PC-3 (cell line): ENCODE measurements around the gene CRTC2. TPM values are rescaled to one million over a fixed set of nuclear protein-coding genes. Genes with fewer than 3 reads are reported as not detected.

Experiments used
- ATAC-seq: fragments of 200-7000 bp; cut with Tn5 transposase; 2 replicates; pipeline ENCODE4 v1.9.1; 2020; ENCODE audit warnings: mild to moderate bottlenecking, moderate library complexity
- BruUV-seq: library from RNA; stranded (reverse); fragments of 400-500 nt; replicated peaks from 2 replicates; lab custom pipeline; 2021; lab: Mats Ljungman, UMichigan
- CTCF ChIA-PET: fragments of 300-600 bp; sonication (Branson Sonifier 250); formaldehyde crosslinking; loops from one replicate; lab custom pipeline; 2022; ENCODE audit warnings: antibody characterized with exemption; lab: Charles Lee
- POLR2A ChIA-PET: fragments of 300-600 bp; sonication (Branson Sonifier 250); formaldehyde crosslinking; loops from one replicate; lab custom pipeline; 2022; ENCODE audit warnings: antibody characterized with exemption; ENCODE audit not compliant: unreplicated experiment; lab: Charles Lee
- DNase-seq: peaks from one replicate; pipeline ENCODE4 v3.0.0-alpha.2; 2015
- H2AFZ ChIP-seq: fragments of 300-600 bp; sonication (generic); 2 replicates; pipeline ENCODE4 v1.6.0; 2016; ENCODE audit warnings: antibody characterized with exemption, low read length
- H3F3A ChIP-seq: fragments of 300-600 bp; sonication (generic); one replicate; pipeline ENCODE4 v1.6.0; 2017; ENCODE audit warnings: antibody characterized with exemption, low read length, control low read depth, mild to moderate bottlenecking; ENCODE audit not compliant: unreplicated experiment
- H3K27ac ChIP-seq: fragments of 300-600 bp; sonication (generic); 2 replicates; pipeline ENCODE4 v1.5.1; 2016; ENCODE audit warnings: mild to moderate bottlenecking, low read length
- H3K27me3 ChIP-seq: fragments of 300-600 bp; sonication (generic); 2 replicates; pipeline ENCODE4 v1.6.1; 2016; ENCODE audit warnings: low read length, mixed read lengths
- H3K36me3 ChIP-seq: fragments of 300-600 bp; sonication (generic); 2 replicates; pipeline ENCODE4 v1.6.1; 2016; ENCODE audit warnings: low read depth, mixed run types, low read length, mixed read lengths
- H3K4me1 ChIP-seq: fragments of 300-600 bp; sonication (generic); 2 replicates; pipeline ENCODE4 v1.5.1; 2016; ENCODE audit warnings: low read length; ENCODE audit not compliant: insufficient read depth
- H3K4me2 ChIP-seq: fragments of 300-600 bp; sonication (generic); 2 replicates; pipeline ENCODE4 v1.6.0; 2016; ENCODE audit warnings: low read length
- H3K4me3 ChIP-seq: fragments of 300-600 bp; sonication (generic); 2 replicates; pipeline ENCODE4 v1.5.1; 2016; ENCODE audit warnings: mild to moderate bottlenecking, low read length, mixed read lengths
- H3K79me2 ChIP-seq: fragments of 300-600 bp; sonication (generic); 2 replicates; pipeline ENCODE4 v1.6.1; 2017; ENCODE audit warnings: low read length, mixed read lengths
- H3K9ac ChIP-seq: fragments of 300-600 bp; sonication (generic); 2 replicates; pipeline ENCODE4 v1.6.0; 2016; ENCODE audit warnings: mild to moderate bottlenecking, low read length
- H3K9me2 ChIP-seq: fragments of 300-600 bp; sonication (generic); replicated peaks from 2 replicates; pipeline ENCODE4 v1.6.1; 2016; ENCODE audit warnings: mixed run types, low read length, mixed read lengths
- H3K9me3 ChIP-seq: fragments of 300-600 bp; sonication (generic); 2 replicates; pipeline ENCODE4 v1.6.1; 2016; ENCODE audit warnings: low read length, mixed read lengths
- H4K20me1 ChIP-seq: fragments of 300-600 bp; sonication (generic); 2 replicates; pipeline ENCODE4 v1.6.1; 2016; ENCODE audit warnings: low read length, mixed read lengths
- EZH2 ChIP-seq: fragments of 300-600 bp; sonication (generic); IDR thresholded peaks from one replicate; pipeline ENCODE4 v1.6.1; 2017; ENCODE audit warnings: antibody characterized with exemption, mild to moderate bottlenecking, low read length; ENCODE audit not compliant: unreplicated experiment
- EZH2phosphoT487 ChIP-seq: fragments of 300-600 bp; sonication (generic); IDR thresholded peaks from 2 replicates; pipeline ENCODE4 v1.6.1; 2018; ENCODE audit warnings: mild to moderate bottlenecking, antibody characterized with exemption, low read length, borderline replicate concordance
- intact Hi-C: fragments of 100-400 bp; cut with micrococcal nuclease; formaldehyde crosslinking; loops from 2 replicates; pipeline ENCODE4 v1.9.0; 2023
- total RNA-seq: library from RNA; depleted of rRNA; stranded (reverse); fragments of >200 nt; gene quantifications from 2 replicates; pipeline ENCODE4 v1.2.3, GENCODE V29; 2014
- TF ChIP-seq, protein P1 (sequence below): fragments of 300-600 bp; sonication (generic); conservative IDR thresholded peaks from 2 replicates; pipeline ENCODE4 v1.5.1; 2017; ENCODE audit warnings: antibody characterized with exemption, low read depth, mild to moderate bottlenecking, low read length

Gene CRTC2
- total RNA-seq, 1 experiment from 2014 or later = 21.0 TPM

DNA sequence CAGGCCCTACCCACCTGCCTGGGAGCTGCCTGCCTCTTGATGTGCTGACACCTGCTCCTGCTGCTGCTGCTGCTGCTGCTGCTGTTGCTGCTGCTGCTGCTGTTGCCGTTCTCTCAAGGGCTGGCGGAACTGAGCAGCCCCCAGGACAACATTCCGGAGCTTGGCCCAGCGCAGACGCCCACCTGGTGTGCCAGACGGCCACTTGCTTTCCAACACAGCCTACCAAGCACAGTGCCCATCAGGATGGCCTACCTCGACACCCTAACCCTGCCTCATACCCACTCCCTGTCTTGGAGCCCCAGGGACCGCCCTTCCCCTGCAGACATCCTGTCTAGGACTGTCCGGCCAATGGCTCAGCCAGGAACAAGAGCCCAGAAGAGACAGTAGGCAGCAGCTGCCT, 23.7 kb downstream of the CRTC2 start:
- Histone ChIP-seq H3K4me1 (no peaks in the 10 kb centered on the region), H3K9ac (no peak overlapping the region), H3K4me2 (no peak overlapping the region), H3F3A (no peaks in the 10 kb centered on the region), H3K9me2 (no peaks in the 10 kb centered on the region), H3K79me2 (no peaks in the 10 kb centered on the region), H3K27me3 (no peaks in the 10 kb centered on the region), H3K4me3 (no peak overlapping the region), H4K20me1 (no peaks in the 10 kb centered on the region), H2AFZ (no peak overlapping the region), H3K36me3 (peaks cover 12% of the 10 kb centered on the region; the same call in 1 of the 2 replicates), H3K27ac (no peak overlapping the region), H3K9me3 (no peaks in the 10 kb centered on the region)
- no TSS peak for BruUV-seq
- CTCF ChIA-PET = no interaction called here
- ATAC-seq (no peak), DNase-seq (no peak)
- TF ChIP-seq, protein P1, sequence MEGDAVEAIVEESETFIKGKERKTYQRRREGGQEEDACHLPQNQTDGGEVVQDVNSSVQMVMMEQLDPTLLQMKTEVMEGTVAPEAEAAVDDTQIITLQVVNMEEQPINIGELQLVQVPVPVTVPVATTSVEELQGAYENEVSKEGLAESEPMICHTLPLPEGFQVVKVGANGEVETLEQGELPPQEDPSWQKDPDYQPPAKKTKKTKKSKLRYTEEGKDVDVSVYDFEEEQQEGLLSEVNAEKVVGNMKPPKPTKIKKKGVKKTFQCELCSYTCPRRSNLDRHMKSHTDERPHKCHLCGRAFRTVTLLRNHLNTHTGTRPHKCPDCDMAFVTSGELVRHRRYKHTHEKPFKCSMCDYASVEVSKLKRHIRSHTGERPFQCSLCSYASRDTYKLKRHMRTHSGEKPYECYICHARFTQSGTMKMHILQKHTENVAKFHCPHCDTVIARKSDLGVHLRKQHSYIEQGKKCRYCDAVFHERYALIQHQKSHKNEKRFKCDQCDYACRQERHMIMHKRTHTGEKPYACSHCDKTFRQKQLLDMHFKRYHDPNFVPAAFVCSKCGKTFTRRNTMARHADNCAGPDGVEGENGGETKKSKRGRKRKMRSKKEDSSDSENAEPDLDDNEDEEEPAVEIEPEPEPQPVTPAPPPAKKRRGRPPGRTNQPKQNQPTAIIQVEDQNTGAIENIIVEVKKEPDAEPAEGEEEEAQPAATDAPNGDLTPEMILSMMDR = no peak
- no peak for TF ChIP-seq EZH2
- TF ChIP-seq EZH2phosphoT487 = no peak
- POLR2A ChIA-PET = no interaction called here
- intact Hi-C loops = no loop called here

DNA sequence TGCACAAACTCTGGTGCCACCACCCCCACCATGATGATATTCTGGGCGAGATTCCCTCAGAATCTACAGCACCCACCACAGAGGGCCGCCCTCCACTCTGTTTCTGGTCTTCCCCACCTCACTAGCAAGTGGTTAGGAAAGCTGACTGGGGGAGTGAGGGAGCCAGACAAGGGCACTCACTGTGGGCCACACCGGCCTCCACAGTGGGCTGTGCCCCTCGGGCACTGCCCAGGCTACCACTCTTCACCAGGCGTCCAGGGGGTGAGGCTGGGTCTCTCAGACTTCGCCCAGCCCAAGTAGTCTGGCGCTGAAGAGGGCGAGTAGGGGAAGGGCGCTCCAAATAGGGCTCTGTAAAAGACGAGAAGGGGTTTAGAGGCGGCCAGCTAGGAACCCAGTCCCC, 24.5 kb downstream of the CRTC2 start:
- no peak for ATAC-seq
- CTCF ChIA-PET = no interaction called here
- POLR2A ChIA-PET = no interaction called here
- Histone ChIP-seq H3K9me3 (no peaks in the 10 kb centered on the region), H3F3A (no peaks in the 10 kb centered on the region), H3K4me2 (no peak overlapping the region), H3K79me2 (no peaks in the 10 kb centered on the region), H4K20me1 (no peaks in the 10 kb centered on the region), H3K9me2 (no peaks in the 10 kb centered on the region), H3K9ac (no peak overlapping the region), H2AFZ (no peak overlapping the region), H3K36me3 (peaks cover 12% of the 10 kb centered on the region; the same call in 1 of the 2 replicates), H3K27me3 (no peaks in the 10 kb centered on the region), H3K4me1 (no peaks in the 10 kb centered on the region), H3K4me3 (no peak overlapping the region), H3K27ac (no peak overlapping the region)
- no peak for TF ChIP-seq EZH2
- no peak for TF ChIP-seq EZH2phosphoT487
- TF ChIP-seq, protein P1 = no peak
- BruUV-seq = no TSS peak
- no peak for DNase-seq
- intact Hi-C loops = no loop called here

DNA sequence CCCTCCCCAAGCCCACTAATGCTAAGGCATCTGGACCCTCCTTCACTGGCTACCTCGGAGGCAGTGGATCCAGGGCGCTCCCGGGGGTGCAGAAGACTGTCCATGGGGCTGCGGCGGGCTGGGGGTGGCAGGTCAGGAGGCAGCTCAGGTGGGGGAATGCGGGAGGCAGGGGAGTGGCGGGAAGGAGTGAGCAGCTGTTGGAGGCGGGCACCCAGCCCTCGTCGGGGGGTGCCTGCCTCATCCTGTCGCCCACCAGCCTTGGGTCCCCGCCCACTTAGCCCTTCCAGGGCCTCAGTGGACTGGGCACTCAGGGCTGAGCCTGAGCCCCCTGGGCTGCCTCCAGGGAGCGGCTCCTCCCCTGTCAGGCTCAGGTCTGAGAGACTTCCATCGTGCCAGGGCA, 25.0 kb downstream of the CRTC2 start:
- no peak overlapping the region for H3K4me3 ChIP-seq
- H3K9ac ChIP-seq = no peak overlapping the region
- intact Hi-C loops = no loop called here
- TF ChIP-seq EZH2 (no peak), EZH2phosphoT487 (no peak)
- TF ChIP-seq, protein P1 = no peak
- H3K4me2 ChIP-seq = no peak overlapping the region
- no peak overlapping the region for H3K27ac ChIP-seq
- no peaks in the 10 kb centered on the region for H3K9me2 ChIP-seq
- POLR2A ChIA-PET = no interaction called here
- CTCF ChIA-PET = no interaction called here
- no peak for DNase-seq
- no peaks in the 10 kb centered on the region for H3K4me1 ChIP-seq
- BruUV-seq = no TSS peak
- no peaks in the 10 kb centered on the region for H3K9me3 ChIP-seq
- H2AFZ ChIP-seq = no peak overlapping the region
- no peaks in the 10 kb centered on the region for H3K79me2 ChIP-seq
- ATAC-seq = no peak
- H4K20me1 ChIP-seq = no peaks in the 10 kb centered on the region
- H3F3A ChIP-seq = no peaks in the 10 kb centered on the region
- peaks cover 12% of the 10 kb centered on the region; the same call in 1 of the 2 replicates for H3K36me3 ChIP-seq
- H3K27me3 ChIP-seq = no peaks in the 10 kb centered on the region
